A549 (cell line): ENCODE results near the gene CDKN2AIPNL. TPM values are rescaled to one million over a fixed set of nuclear protein-coding genes. Genes with fewer than 3 reads are reported as not detected.

Experiments used
- ATAC-seq, 2 experiments: fragments of 200-7000 bp in 1 of 2; fragments of >200 bp in 1 of 2; cut with Nextera tagmentation in 1 of 2; cut with Tn5 transposase in 1 of 2; 3 replicates each; pipeline versions ENCODE4 v1.8.0 to v1.9.1; 2018 to 2020; ENCODE audit warnings: mild to moderate bottlenecking in 1 of 2, moderate library complexity in 1 of 2
- CTCF ChIA-PET: fragments of 300-600 bp; sonication (Branson Sonifier 250); formaldehyde crosslinking; extraction: SDS; loops from one replicate; lab custom pipeline; 2021; ENCODE audit warnings: antibody characterized with exemption, inconsistent platforms; lab: Yijun Ruan, JAX
- POLR2A ChIA-PET: fragments of 350-600 bp; formaldehyde crosslinking; extraction: SDS; loops from one replicate; lab custom pipeline; 2021; ENCODE audit warnings: antibody characterized with exemption, inconsistent platforms; lab: Yijun Ruan, JAX
- DNase-seq, 2 experiments: peaks; one replicate each; pipeline versions ENCODE4 v3.0.0 to v3.0.0-alpha.2; 2011 to 2016; ENCODE audit warnings: low read depth in 1 of 2, low spot score in 1 of 2
- FAIRE-seq: peaks from 2 replicates; lab custom pipeline; 2011; peaks lifted over from hg19 to GRCh38; lab: Jason Lieb, UNC
- H3K27ac ChIP-seq, 2 experiments: fragments of >200 bp; sonication (Bioruptor Twin); formaldehyde crosslinking; 3 replicates each; pipeline ENCODE4 v1.5.1; 2016 to 2017
- H3K4me1 ChIP-seq: fragments of >200 bp; sonication (Bioruptor Twin); formaldehyde crosslinking; 3 replicates; pipeline ENCODE4 v1.6.1; 2016
- H3K4me2 ChIP-seq: fragments of >200 bp; sonication (Bioruptor Twin); formaldehyde crosslinking; 3 replicates; pipeline ENCODE4 v1.6.1; 2016
- H3K4me3 ChIP-seq: fragments of >200 bp; sonication (Bioruptor Twin); formaldehyde crosslinking; 3 replicates; pipeline ENCODE4 v1.5.1; 2016
- H3K9me3 ChIP-seq: fragments of >200 bp; sonication (Bioruptor Twin); formaldehyde crosslinking; 3 replicates; pipeline ENCODE4 v1.6.1; 2016
- BHLHE40 ChIP-seq: IDR thresholded peaks from 2 replicates; pipeline ENCODE4 v1.6.1; 2012; ENCODE audit warnings: low read depth, low read length, inconsistent platforms
- CBX8 ChIP-seq: fragments of 200-600 bp; sonication (generic); IDR thresholded peaks from 2 replicates; pipeline ENCODE4 v1.6.1; 2016
- CEBPB ChIP-seq, 2 experiments: fragments of >200 bp in 1 of 2; sonication (Bioruptor Twin) in 1 of 2; formaldehyde crosslinking in 1 of 2; IDR thresholded peaks; 2 replicates each; pipeline ENCODE4 v1.6.1; 2012 to 2016
- CHD2 ChIP-seq: fragments of 150-350 bp; IDR thresholded peaks from 2 replicates; pipeline ENCODE4 v1.6.1; 2014; ENCODE audit warnings: low read length; ENCODE audit not compliant: partially characterized antibody
- CHD4 ChIP-seq: fragments of 200-600 bp; sonication (generic); IDR thresholded peaks from 2 replicates; pipeline ENCODE4 v1.6.1; 2016; ENCODE audit warnings: antibody characterized with exemption, mild to moderate bottlenecking, borderline replicate concordance
- E2F6 ChIP-seq: IDR thresholded peaks from 2 replicates; pipeline ENCODE4 v1.6.1; 2012; ENCODE audit warnings: low read depth, borderline replicate concordance
- FOSL2 ChIP-seq, 2 experiments: fragments of 450-650 bp in 1 of 2; fragments of >200 bp in 1 of 2; sonication (Bioruptor Twin) in 1 of 2; formaldehyde crosslinking; IDR thresholded peaks; 2 replicates each; pipeline versions ENCODE4 v1.5.0 to v1.6.1; 2016 to 2020; ENCODE audit warnings: mild to moderate bottlenecking in 1 of 2, moderate library complexity in 1 of 2
- FOXS1 ChIP-seq: fragments of 250-450 bp; sonication (Bioruptor Pico); IDR thresholded peaks from 2 replicates; pipeline ENCODE4 v1.5.0; 2020; ENCODE audit warnings: mild to moderate bottlenecking, moderate library complexity
- HOXB13 ChIP-seq: fragments of 250-450 bp; sonication (Bioruptor Pico); IDR thresholded peaks from 2 replicates; pipeline ENCODE4 v1.5.0; 2020; ENCODE audit warnings: low read depth, mild to moderate bottlenecking, moderate library complexity
- KDM5A ChIP-seq: fragments of 200-600 bp; sonication (generic); IDR thresholded peaks from 2 replicates; pipeline ENCODE4 v1.6.1; 2016; ENCODE audit warnings: antibody characterized with exemption, mild to moderate bottlenecking
- MAFK ChIP-seq: fragments of 450-650 bp; IDR thresholded peaks from 2 replicates; pipeline ENCODE4 v1.6.1; 2014; ENCODE audit not compliant: partially characterized antibody
- MAX ChIP-seq: IDR thresholded peaks from 2 replicates; pipeline ENCODE4 v1.6.1; 2012
- MAZ ChIP-seq: fragments of 150-350 bp; IDR thresholded peaks from 2 replicates; pipeline ENCODE4 v1.6.1; 2014; ENCODE audit warnings: antibody characterized with exemption, low read depth, low read length, borderline replicate concordance
- MYC ChIP-seq: IDR thresholded peaks from 2 replicates; pipeline ENCODE4 v1.6.1; 2012; ENCODE audit warnings: mild to moderate bottlenecking, inconsistent platforms, low read length, improper control_type of control experiment, borderline replicate concordance
- NFE2L2 ChIP-seq: fragments of 150-350 bp; conservative IDR thresholded peaks from 2 replicates; pipeline ENCODE4 v1.6.1; 2014; ENCODE audit warnings: low read length
- PHF8 ChIP-seq: fragments of 200-600 bp; sonication (generic); IDR thresholded peaks from 2 replicates; pipeline ENCODE4 v1.6.1; 2016; ENCODE audit warnings: low read depth, mild to moderate bottlenecking, antibody characterized with exemption, moderate library complexity, borderline replicate concordance
- RAD21 ChIP-seq, 2 experiments: fragments of >200 bp in 1 of 2; sonication (Bioruptor Twin) in 1 of 2; formaldehyde crosslinking in 1 of 2; IDR thresholded peaks in 1 of 2; conservative IDR thresholded peaks in 1 of 2; 2 replicates in 1 of 2; 3 replicates in 1 of 2; pipeline ENCODE4 v1.6.1; 2012 to 2018; ENCODE audit warnings: inconsistent platforms in 1 of 2
- RARB ChIP-seq: fragments of 250-450 bp; sonication (Bioruptor Pico); IDR thresholded peaks from 2 replicates; pipeline ENCODE4 v1.8.0; 2021; ENCODE audit warnings: mild to moderate bottlenecking, moderate library complexity
- RNF2 ChIP-seq: fragments of 200-600 bp; sonication (generic); IDR thresholded peaks from 2 replicates; pipeline ENCODE4 v1.6.1; 2016; ENCODE audit warnings: low read depth, mild to moderate bottlenecking, antibody characterized with exemption, moderate library complexity, borderline replicate concordance
- SMC3 ChIP-seq: fragments of >200 bp; sonication (Bioruptor Twin); formaldehyde crosslinking; IDR thresholded peaks from 3 replicates; pipeline ENCODE4 v1.6.1; 2018; ENCODE audit warnings: inconsistent platforms
- TP53 ChIP-seq: fragments of 250-450 bp; sonication (Bioruptor Pico); IDR thresholded peaks from 2 replicates; pipeline ENCODE4 v1.5.0; 2021; ENCODE audit warnings: mild to moderate bottlenecking, moderate library complexity
- ZNF302 ChIP-seq: fragments of 250-450 bp; sonication (Bioruptor Pico); IDR thresholded peaks from 2 replicates; pipeline ENCODE4 v1.9.0; 2021; ENCODE audit warnings: inconsistent platforms, mild to moderate bottlenecking, moderate library complexity
- WGBS: methylation state at CpG from one replicate; pipeline ENCODE4 v1.1.6; 2017; ENCODE audit errors: missing lambda C conversion rate; 5-methylcytosine and 5-hydroxymethylcytosine counted together
- polyA plus RNA-seq, 4 experiments: library from polyadenylated mRNA; depleted of rRNA in 3 of 4; stranded (reverse); fragments of >200 nt; fragmentation: RNase III in 1 of 4; extraction: RNeasy Plus Mini Kit Qiagen cat#74134 plus additional on column Dnase treatment in 1 of 4; gene quantifications; 2 replicates in 3 of 4; 3 replicates in 1 of 4; pipeline ENCODE4 v1.2.3, GENCODE V29; 2011 to 2017
- TF ChIP-seq, protein P1 (sequence below): fragments of 250-450 bp; sonication (Bioruptor Pico); IDR thresholded peaks from 2 replicates; pipeline ENCODE4 v1.5.0; 2020; ENCODE audit warnings: low read depth, mild to moderate bottlenecking, moderate library complexity
- TF ChIP-seq, protein P2 (sequence below): fragments of >200 bp; sonication (Bioruptor Twin); formaldehyde crosslinking; IDR thresholded peaks from 3 replicates; pipeline ENCODE4 v1.5.1; 2016

The CDKN2AIPNL gene
- polyA plus RNA-seq, 2 of the 4 experiments (the other 2 are of a cell fraction): 48.0 to 49.9 TPM

DNA sequence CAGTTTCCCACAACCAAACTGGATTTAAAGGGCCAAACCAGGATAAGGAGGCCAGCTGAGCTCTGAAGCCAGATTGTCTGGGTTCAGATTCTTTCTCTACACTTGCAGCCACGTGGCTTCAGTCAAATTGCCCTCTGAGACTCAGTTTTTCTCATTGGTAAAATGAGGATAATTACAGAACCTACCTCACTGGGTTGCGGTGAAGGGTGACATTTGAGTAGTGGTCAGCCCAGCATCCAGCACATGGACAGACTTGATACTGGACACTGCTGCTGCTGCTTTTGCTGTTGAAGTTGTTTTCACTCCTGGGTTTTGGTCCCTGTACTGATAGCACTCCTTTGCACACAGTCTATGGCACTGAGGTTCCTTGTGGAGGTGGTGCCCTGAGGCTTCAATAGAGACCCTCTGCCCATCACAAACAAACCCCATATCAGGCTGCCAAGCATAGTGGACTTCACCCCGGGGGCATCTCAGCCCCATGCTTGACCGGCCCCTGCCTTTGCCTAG is 25.7 kb upstream of the CDKN2AIPNL start (continued):
- no peak for TF ChIP-seq MAZ

DNA sequence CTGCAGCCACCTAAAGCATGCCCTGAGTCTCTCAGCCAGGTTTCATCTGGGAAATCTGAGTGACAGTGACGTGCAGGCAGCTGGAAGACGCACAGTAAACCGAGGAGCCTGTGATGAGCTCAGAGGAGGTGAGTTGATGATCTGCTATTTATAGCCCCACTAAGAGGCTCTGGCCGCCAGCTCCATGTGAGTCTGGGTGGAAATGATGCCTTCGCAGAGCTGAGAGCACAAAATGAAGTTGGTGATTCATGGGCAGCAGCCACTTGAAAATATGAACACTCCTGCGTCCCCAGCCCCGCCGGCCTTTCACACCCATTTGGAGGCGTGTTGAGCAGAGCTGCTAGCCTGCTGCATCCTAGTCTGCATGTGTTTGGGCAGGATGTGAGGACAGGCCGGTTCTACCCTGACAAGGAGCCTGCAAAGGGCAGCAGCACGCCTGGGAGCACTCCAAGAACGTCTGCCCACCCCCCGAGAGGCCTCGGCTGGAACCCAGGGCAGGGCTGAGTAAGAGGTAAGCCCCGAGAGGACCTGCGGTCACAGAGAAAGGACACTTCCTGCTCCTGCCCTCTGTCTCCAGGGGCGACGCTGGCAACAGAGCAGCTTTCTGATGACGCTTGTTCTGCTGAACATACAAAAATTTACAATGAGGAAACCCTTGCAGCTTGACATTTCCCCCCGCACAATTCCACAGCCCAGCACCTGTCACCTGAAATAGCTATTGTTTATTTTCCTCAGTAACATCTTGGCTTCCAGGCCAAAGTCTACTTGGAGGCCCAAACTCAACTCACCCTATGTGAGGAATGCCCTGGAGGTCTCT is 25.1 kb upstream of the CDKN2AIPNL start:
- ChIA-PET CTCF (interaction anchor here (0.6 to 2.1 kb wide), 11 partner anchors 8 to 316 kb away, joined by 3 to 9 read pairs (median 5); partner anchors contain the start of gene CDKN2AIPNL), POLR2A (interaction anchor here (0.6 to 2.2 kb wide), 12 partner anchors 11 to 395 kb away, joined by 3 to 29 read pairs (median 5); partner anchors contain the start of genes CDKN2AIPNL and SKP1)
- no peaks in the 10 kb centered on the region for H3K9me3 ChIP-seq
- no peak overlapping the region for H3K4me3 ChIP-seq
- ATAC-seq (peak; percentile 81), DNase-seq (peak; percentile 41 to 75), FAIRE-seq (no peak)
- H3K27ac ChIP-seq: peak overlapping the region; percentile 55 to 89
- peaks cover 53% of the 10 kb centered on the region for H3K4me1 ChIP-seq
- H3K4me2 ChIP-seq: peak overlapping the region; percentile 53
- TF ChIP-seq RAD21 (conservative IDR thresholded peaks at IDR 0.05 in 1 of 2, IDR thresholded peaks at IDR 0.05 in 1 of 2) (no peak), E2F6 (peak; percentile 60; the same call in 1 of the 2 replicates), NFE2L2 (no peak), CHD2 (no peak), FOSL2 (IDR thresholded peaks at IDR 0.05) (no peak), FOSL2 (CRISPR knock-in tag; IDR thresholded peaks at IDR 0.05) (peak; percentile 5; the same call in 1 of the 2 replicates), FOXS1 (no peak), MAX (0 out of 2 replicates have a peak, but pooled peaks have one; percentile 31), RARB (CRISPR knock-in tag) (no peak), MAZ (no peak), RNF2 (no peak), HOXB13 (CRISPR knock-in tag) (no peak), BHLHE40 (no peak), CHD4 (no peak), PHF8 (no peak), CBX8 (no peak), KDM5A (no peak), SMC3 (no peak), CEBPB (IDR thresholded peaks at IDR 0.05) (no peak), MYC (no peak), MAFK (peak; percentile 92), ZNF302 (CRISPR knock-in tag) (no peak), TP53 (CRISPR knock-in tag) (no peak)
- TF ChIP-seq, protein P1, sequence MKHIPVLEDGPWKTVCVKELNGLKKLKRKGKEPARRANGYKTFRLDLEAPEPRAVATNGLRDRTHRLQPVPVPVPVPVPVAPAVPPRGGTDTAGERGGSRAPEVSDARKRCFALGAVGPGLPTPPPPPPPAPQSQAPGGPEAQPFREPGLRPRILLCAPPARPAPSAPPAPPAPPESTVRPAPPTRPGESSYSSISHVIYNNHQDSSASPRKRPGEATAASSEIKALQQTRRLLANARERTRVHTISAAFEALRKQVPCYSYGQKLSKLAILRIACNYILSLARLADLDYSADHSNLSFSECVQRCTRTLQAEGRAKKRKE (CRISPR knock-in tag): no peak
- TF ChIP-seq, protein P2, sequence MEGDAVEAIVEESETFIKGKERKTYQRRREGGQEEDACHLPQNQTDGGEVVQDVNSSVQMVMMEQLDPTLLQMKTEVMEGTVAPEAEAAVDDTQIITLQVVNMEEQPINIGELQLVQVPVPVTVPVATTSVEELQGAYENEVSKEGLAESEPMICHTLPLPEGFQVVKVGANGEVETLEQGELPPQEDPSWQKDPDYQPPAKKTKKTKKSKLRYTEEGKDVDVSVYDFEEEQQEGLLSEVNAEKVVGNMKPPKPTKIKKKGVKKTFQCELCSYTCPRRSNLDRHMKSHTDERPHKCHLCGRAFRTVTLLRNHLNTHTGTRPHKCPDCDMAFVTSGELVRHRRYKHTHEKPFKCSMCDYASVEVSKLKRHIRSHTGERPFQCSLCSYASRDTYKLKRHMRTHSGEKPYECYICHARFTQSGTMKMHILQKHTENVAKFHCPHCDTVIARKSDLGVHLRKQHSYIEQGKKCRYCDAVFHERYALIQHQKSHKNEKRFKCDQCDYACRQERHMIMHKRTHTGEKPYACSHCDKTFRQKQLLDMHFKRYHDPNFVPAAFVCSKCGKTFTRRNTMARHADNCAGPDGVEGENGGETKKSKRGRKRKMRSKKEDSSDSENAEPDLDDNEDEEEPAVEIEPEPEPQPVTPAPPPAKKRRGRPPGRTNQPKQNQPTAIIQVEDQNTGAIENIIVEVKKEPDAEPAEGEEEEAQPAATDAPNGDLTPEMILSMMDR: no peak
- 15% methylated on average over 20 of the region's 20 CpGs for WGBS
